Activated CD4-positive, alpha-beta memory T cell treated with anti-CD3 and anti-CD28 coated beads, Interleukin-2, amount 10 ng/mL, durations not matched to agents 7 days and 5 days (primary cell): ENCODE results near the gene TNS1. TPM values are rescaled to one million over a fixed set of nuclear protein-coding genes. Genes with fewer than 3 reads are reported as not detected.
A peak's percentile ranks its signal among the peaks of the same experiment; 100 is the strongest.
"Not testable (repeated sequence)": the region's sequence is repeated elsewhere in the genome, so short reads cannot be mapped to it uniquely, and the experiment has no call there.

Source experiments
- CTCF ChIA-PET: fragments of 350-600 bp; sonication (Branson Sonifier 250); formaldehyde crosslinking; loops from one replicate; lab custom pipeline; 2021; ENCODE audit warnings: antibody characterized with exemption, inconsistent platforms; lab: Charles Lee
- POLR2A ChIA-PET: fragments of 350-600 bp; sonication (Branson Sonifier 250); formaldehyde crosslinking; loops from one replicate; lab custom pipeline; 2021; ENCODE audit warnings: antibody characterized with exemption; lab: Charles Lee
- DNase-seq: peaks from one replicate; pipeline ENCODE4 v3.0.0-alpha.2; 2020
- H3K27ac Mint-ChIP-seq: one replicate; pipeline ENCODE4 v1.8.0; 2021; ENCODE audit warnings: mild to moderate bottlenecking, mixed read lengths
- H3K27me3 Mint-ChIP-seq: one replicate; pipeline ENCODE4 v1.8.0; 2021; ENCODE audit warnings: mixed read lengths
- H3K36me3 Mint-ChIP-seq: one replicate; pipeline ENCODE4 v1.8.0; 2021; ENCODE audit warnings: low read depth, mixed read lengths
- H3K4me1 Mint-ChIP-seq: one replicate; pipeline ENCODE4 v1.8.0; 2021; ENCODE audit warnings: mixed read lengths
- H3K4me3 Mint-ChIP-seq: one replicate; pipeline ENCODE4 v1.8.0; 2021; ENCODE audit warnings: mild to moderate bottlenecking, mixed read lengths
- H3K9me3 Mint-ChIP-seq: one replicate; pipeline ENCODE4 v1.8.0; 2021; ENCODE audit warnings: mixed read lengths
- total RNA-seq, 2 experiments: library from RNA; stranded (reverse); gene quantifications; one replicate each; pipeline ENCODE4 v1.2.3, GENCODE V29; 2021

Gene TNS1
- total RNA-seq, 2 experiments from 2014 or later, result 3.2 to 3.4 TPM

GRCh38 chr2:217793566-217794132, 209.1 kb downstream of the TNS1 start:
- ChIA-PET CTCF (interaction anchor here (1.7 kb wide), 1 partner anchor 8 kb away, joined by 5 read pairs; no protein-coding TSS in a partner anchor), POLR2A (no interaction called here)
- Mint-ChIP-seq H3K27me3 (no peaks in the 10 kb centered on the region), H3K27ac (no peak overlapping the region), H3K4me3 (no peak overlapping the region), H3K9me3 (no peaks in the 10 kb centered on the region), H3K4me1 (peaks cover 17% of the 10 kb centered on the region), H3K36me3 (no peaks in the 10 kb centered on the region)
- no peak for DNase-seq

- H3K27me3 Mint-ChIP-seq, result no peaks in the 10 kb centered on the region
- no peak for DNase-seq
- H3K4me1 Mint-ChIP-seq, result peaks cover 17% of the 10 kb centered on the region
- H3K36me3 Mint-ChIP-seq, result no peaks in the 10 kb centered on the region
- no peaks in the 10 kb centered on the region for H3K9me3 Mint-ChIP-seq
- no peak overlapping the region for H3K4me3 Mint-ChIP-seq
- no peak overlapping the region for H3K27ac Mint-ChIP-seq
- POLR2A ChIA-PET, result no interaction called here
- CTCF ChIA-PET, result interaction anchor here (0.8 to 5.8 kb wide), 7 partner anchors 13 to 276 kb away, joined by 3 to 59 read pairs (median 5); partner anchors contain the start of gene RUFY4
Observed at GRCh38 chr2:217792626-217793527, 209.9 kb downstream of the TNS1 start.

- H3K4me1 Mint-ChIP-seq, result peaks cover 17% of the 10 kb centered on the region
- no peak overlapping the region for H3K4me3 Mint-ChIP-seq
- ChIA-PET POLR2A (no interaction called here), CTCF (interaction anchor here (1.3 to 5.8 kb wide), 9 partner anchors 9 to 277 kb away, joined by 3 to 59 read pairs (median 5); partner anchors contain the start of gene RUFY4)
- H3K27ac Mint-ChIP-seq, result no peak overlapping the region
- H3K9me3 Mint-ChIP-seq, result no peaks in the 10 kb centered on the region
- DNase-seq, result no peak
- no peaks in the 10 kb centered on the region for H3K27me3 Mint-ChIP-seq
- no peaks in the 10 kb centered on the region for H3K36me3 Mint-ChIP-seq
Observed at GRCh38 chr2:217791551-217791950, 211.2 kb downstream of the TNS1 start.

GRCh38 chr2:217790681-217791392, 212.0 kb downstream of the TNS1 start:
- peak overlapping the region; percentile 70 for H3K4me3 Mint-ChIP-seq
- no peaks in the 10 kb centered on the region for H3K36me3 Mint-ChIP-seq
- POLR2A ChIA-PET, result interaction anchor here (1.8 kb wide), 1 partner anchor 96 kb away, joined by 6 read pairs; no protein-coding TSS in a partner anchor
- H3K27ac Mint-ChIP-seq, result peak overlapping the region; percentile 5
- DNase-seq, result no peak
- CTCF ChIA-PET, result interaction anchor here (1.0 to 6.6 kb wide), 12 partner anchors 7 to 278 kb away, joined by 3 to 59 read pairs (median 6); partner anchors contain the start of gene RUFY4
- H3K9me3 Mint-ChIP-seq, result no peaks in the 10 kb centered on the region
- H3K27me3 Mint-ChIP-seq, result no peaks in the 10 kb centered on the region
- peaks cover 17% of the 10 kb centered on the region for H3K4me1 Mint-ChIP-seq

- Mint-ChIP-seq H3K27me3 (no peaks in the 10 kb centered on the region), H3K4me1 (peaks cover 20% of the 10 kb centered on the region), H3K27ac (peak overlapping the region; percentile 5), H3K9me3 (no peaks in the 10 kb centered on the region), H3K4me3 (peak overlapping the region; percentile 70), H3K36me3 (no peaks in the 10 kb centered on the region)
- ChIA-PET CTCF (interaction anchor here (1.0 to 6.6 kb wide), 17 partner anchors 8 to 279 kb away, joined by 3 to 59 read pairs (median 6); partner anchors contain the start of gene RUFY4), POLR2A (interaction anchor here (1.8 kb wide), 1 partner anchor 97 kb away, joined by 6 read pairs; no protein-coding TSS in a partner anchor)
- DNase-seq, result peak; percentile 47
Observed at GRCh38 chr2:217790195-217790594, 212.6 kb downstream of the TNS1 start.

- DNase-seq, result no peak
- POLR2A ChIA-PET, result interaction anchor here (1.8 kb wide), 1 partner anchor 97 kb away, joined by 6 read pairs; no protein-coding TSS in a partner anchor
Observed at GRCh38 chr2:217789736-217790181, 213.0 kb downstream of the TNS1 start.

GRCh38 chr2:217789003-217789735, 213.6 kb downstream of the TNS1 start:
- Mint-ChIP-seq H3K27ac (peak overlapping the region; percentile 5), H3K36me3 (no peaks in the 10 kb centered on the region), H3K27me3 (no peaks in the 10 kb centered on the region), H3K4me1 (peaks cover 21% of the 10 kb centered on the region), H3K4me3 (peak overlapping the region; percentile 70), H3K9me3 (no peaks in the 10 kb centered on the region)
- CTCF ChIA-PET, result interaction anchor here (0.9 to 6.6 kb wide), 20 partner anchors 9 to 280 kb away, joined by 3 to 59 read pairs (median 6); partner anchors contain the start of gene RUFY4
- DNase-seq, result peak; percentile 78
- POLR2A ChIA-PET, result interaction anchor here (1.8 kb wide), 1 partner anchor 98 kb away, joined by 6 read pairs; no protein-coding TSS in a partner anchor

More at GRCh38 chr2:217789736-217790181, 213.0 kb downstream of the TNS1 start:
- H3K27me3 Mint-ChIP-seq, result no peaks in the 10 kb centered on the region
- no peaks in the 10 kb centered on the region for H3K9me3 Mint-ChIP-seq
- peak overlapping the region; percentile 70 for H3K4me3 Mint-ChIP-seq
- peak overlapping the region; percentile 5 for H3K27ac Mint-ChIP-seq
- H3K36me3 Mint-ChIP-seq, result no peaks in the 10 kb centered on the region
- CTCF ChIA-PET, result interaction anchor here (1.0 to 6.6 kb wide), 20 partner anchors 8 to 279 kb away, joined by 3 to 59 read pairs (median 6); partner anchors contain the start of gene RUFY4
- peaks cover 21% of the 10 kb centered on the region for H3K4me1 Mint-ChIP-seq

GRCh38 chr2:217788669-217789002, 214.2 kb downstream of the TNS1 start:
- Mint-ChIP-seq H3K36me3 (no peaks in the 10 kb centered on the region), H3K4me1 (peaks cover 21% of the 10 kb centered on the region), H3K27me3 (no peaks in the 10 kb centered on the region), H3K4me3 (no peak overlapping the region), H3K9me3 (no peaks in the 10 kb centered on the region), H3K27ac (no peak overlapping the region)
- ChIA-PET CTCF (interaction anchor here (0.9 to 6.6 kb wide), 13 partner anchors 9 to 280 kb away, joined by 3 to 59 read pairs (median 6); partner anchors contain the start of gene RUFY4), POLR2A (interaction anchor here (1.8 kb wide), 1 partner anchor 98 kb away, joined by 6 read pairs; no protein-coding TSS in a partner anchor)
- no peak for DNase-seq

- peaks cover 21% of the 10 kb centered on the region for H3K4me1 Mint-ChIP-seq
- ChIA-PET POLR2A (no interaction called here), CTCF (interaction anchor here (0.6 to 6.6 kb wide), 16 partner anchors 10 to 1738 kb away, joined by 3 to 59 read pairs (median 12); no protein-coding TSS in a partner anchor)
- no peak for DNase-seq
- H3K9me3 Mint-ChIP-seq, result peaks cover 5% of the 10 kb centered on the region
- no peak overlapping the region for H3K4me3 Mint-ChIP-seq
- H3K36me3 Mint-ChIP-seq, result no peaks in the 10 kb centered on the region
- peaks cover 2% of the 10 kb centered on the region for H3K27me3 Mint-ChIP-seq
- H3K27ac Mint-ChIP-seq, result no peak overlapping the region
Observed at GRCh38 chr2:217787160-217787877, 215.5 kb downstream of the TNS1 start.

- H3K27me3 Mint-ChIP-seq, DNase-seq, H3K4me3 Mint-ChIP-seq, H3K36me3 Mint-ChIP-seq, H3K27ac Mint-ChIP-seq, H3K9me3 Mint-ChIP-seq: not testable (repeated sequence)
- ChIA-PET POLR2A (interaction anchor here (0.9 to 1.2 kb wide), 2 partner anchors 100 to 203 kb away, joined by 3 to 5 read pairs; no protein-coding TSS in a partner anchor), CTCF (interaction anchor here (0.8 to 6.6 kb wide), 21 partner anchors 11 to 264 kb away, joined by 3 to 56 read pairs (median 4); no protein-coding TSS in a partner anchor)
- peaks cover 21% of the 10 kb centered on the region for H3K4me1 Mint-ChIP-seq
Observed at GRCh38 chr2:217786560-217786959, 216.2 kb downstream of the TNS1 start.
